Fibroblast of lung (primary cell): ENCODE results near the gene IL5RA.

Experiments
- EZH2 ChIP-seq: IDR thresholded peaks from 2 replicates; pipeline ENCODE4 v1.5.1; 2012; ENCODE audit warnings: low read length, control low read depth, mild to moderate bottlenecking; ENCODE audit errors: missing control alignments
- TF ChIP-seq, protein P1 (sequence below), 2 donors: IDR thresholded peaks in 1 of 2; conservative IDR thresholded peaks in 1 of 2; 1 replicate in 1 of 2; 2 replicates in 1 of 2; pipeline ENCODE4 v1.5.1; 2011 to 2012; ENCODE audit warnings: low read length in 2 of 2, control low read depth in 1 of 2, inconsistent platforms in 1 of 2, low read depth in 1 of 2, mild to moderate bottlenecking in 1 of 2

DNA sequence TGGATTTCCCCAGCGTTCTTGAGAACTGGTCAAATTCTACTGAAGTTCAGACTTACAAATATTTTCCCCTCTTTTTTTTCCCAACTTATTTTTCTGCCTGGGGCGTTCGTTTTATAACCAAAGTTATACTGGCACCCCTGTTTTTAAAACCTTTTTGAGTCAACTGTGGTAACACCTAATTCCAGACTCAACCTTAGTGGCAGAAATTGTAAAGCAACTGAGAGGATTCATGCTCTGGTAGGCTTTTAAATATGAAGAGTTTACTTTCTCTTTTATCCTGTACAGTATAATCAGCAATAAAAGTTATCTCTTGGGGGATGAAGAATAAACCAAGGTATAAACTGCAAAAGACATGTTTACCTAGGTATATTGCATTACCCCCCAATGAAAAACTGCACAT is 2.3 kb downstream of the IL5RA start:
- TF ChIP-seq EZH2, result no peak
- TF ChIP-seq, protein P1, sequence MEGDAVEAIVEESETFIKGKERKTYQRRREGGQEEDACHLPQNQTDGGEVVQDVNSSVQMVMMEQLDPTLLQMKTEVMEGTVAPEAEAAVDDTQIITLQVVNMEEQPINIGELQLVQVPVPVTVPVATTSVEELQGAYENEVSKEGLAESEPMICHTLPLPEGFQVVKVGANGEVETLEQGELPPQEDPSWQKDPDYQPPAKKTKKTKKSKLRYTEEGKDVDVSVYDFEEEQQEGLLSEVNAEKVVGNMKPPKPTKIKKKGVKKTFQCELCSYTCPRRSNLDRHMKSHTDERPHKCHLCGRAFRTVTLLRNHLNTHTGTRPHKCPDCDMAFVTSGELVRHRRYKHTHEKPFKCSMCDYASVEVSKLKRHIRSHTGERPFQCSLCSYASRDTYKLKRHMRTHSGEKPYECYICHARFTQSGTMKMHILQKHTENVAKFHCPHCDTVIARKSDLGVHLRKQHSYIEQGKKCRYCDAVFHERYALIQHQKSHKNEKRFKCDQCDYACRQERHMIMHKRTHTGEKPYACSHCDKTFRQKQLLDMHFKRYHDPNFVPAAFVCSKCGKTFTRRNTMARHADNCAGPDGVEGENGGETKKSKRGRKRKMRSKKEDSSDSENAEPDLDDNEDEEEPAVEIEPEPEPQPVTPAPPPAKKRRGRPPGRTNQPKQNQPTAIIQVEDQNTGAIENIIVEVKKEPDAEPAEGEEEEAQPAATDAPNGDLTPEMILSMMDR (conservative IDR thresholded peaks at IDR 0.05 in 1 of 2, IDR thresholded peaks at IDR 0.05 in 1 of 2; ENCODE audit: low read depth in 1 of 2, low read length in 2 of 2), result no peak
